Loucy (cell line): ENCODE measurements around the gene EPB42.

Experiments used
- H2AFZ ChIP-seq: fragments of 200-600 bp; sonication (generic); 2 replicates; pipeline ENCODE4 v1.6.0; 2016; ENCODE audit warnings: antibody characterized with exemption, mild to moderate bottlenecking, low read length, moderate library complexity
- H3F3A ChIP-seq: fragments of 200-600 bp; 2 replicates; pipeline ENCODE4 v1.6.0; 2016; ENCODE audit warnings: antibody characterized with exemption, low read depth, mild to moderate bottlenecking
- H3K27me3 ChIP-seq: fragments of 200-600 bp; sonication (generic); 2 replicates; pipeline ENCODE4 v1.6.1; 2014; ENCODE audit warnings: low read length, mild to moderate bottlenecking; ENCODE audit not compliant: insufficient read depth, poor library complexity, severe bottlenecking
- H3K36me3 ChIP-seq: fragments of 200-600 bp; sonication (generic); 2 replicates; pipeline ENCODE4 v1.6.1; 2016; ENCODE audit warnings: low read length; ENCODE audit not compliant: insufficient read depth
- H3K4me1 ChIP-seq: fragments of 200-600 bp; sonication (generic); 2 replicates; pipeline ENCODE4 v1.5.1; 2014; ENCODE audit warnings: low read length, mild to moderate bottlenecking; ENCODE audit not compliant: insufficient read depth, poor library complexity, severe bottlenecking
- H3K4me2 ChIP-seq: fragments of 200-600 bp; sonication (generic); 2 replicates; pipeline ENCODE4 v1.6.0; 2014; ENCODE audit warnings: antibody characterized with exemption, low read length, low read depth, mild to moderate bottlenecking; ENCODE audit not compliant: poor library complexity, severe bottlenecking
- H3K4me3 ChIP-seq: fragments of 200-600 bp; sonication (generic); 2 replicates; pipeline ENCODE4 v1.5.1; 2014; ENCODE audit warnings: low read length, mild to moderate bottlenecking, mixed read lengths; ENCODE audit not compliant: poor library complexity, severe bottlenecking
- H3K79me2 ChIP-seq: fragments of 200-600 bp; sonication (generic); 2 replicates; pipeline ENCODE4 v1.6.1; 2014; ENCODE audit warnings: low read length; ENCODE audit not compliant: insufficient read depth
- H3K9ac ChIP-seq: fragments of 200-600 bp; sonication (generic); 2 replicates; pipeline ENCODE4 v1.6.0; 2014; ENCODE audit warnings: mild to moderate bottlenecking, low read depth, low read length, moderate library complexity; ENCODE audit not compliant: poor library complexity, severe bottlenecking
- H3K9me2 ChIP-seq: fragments of 200-600 bp; sonication (generic); replicated peaks from 2 replicates; pipeline ENCODE4 v1.6.1; 2016; ENCODE audit warnings: low read depth, low read length, mixed read lengths
- H3K9me3 ChIP-seq: fragments of 200-600 bp; sonication (generic); 2 replicates; pipeline ENCODE4 v1.6.1; 2014; ENCODE audit warnings: mild to moderate bottlenecking, antibody characterized with exemption, low read length, low read depth; ENCODE audit not compliant: insufficient read depth
- H4K20me1 ChIP-seq: fragments of 200-600 bp; sonication (generic); 2 replicates; pipeline ENCODE4 v1.6.0; 2014; ENCODE audit warnings: antibody characterized with exemption, low read length, mild to moderate bottlenecking; ENCODE audit not compliant: insufficient read depth, poor library complexity, severe bottlenecking
- EZH2phosphoT487 ChIP-seq: fragments of 200-600 bp; IDR thresholded peaks from 2 replicates; pipeline ENCODE4 v1.6.1; 2018; ENCODE audit warnings: antibody characterized with exemption, mild to moderate bottlenecking, moderate library complexity, borderline replicate concordance
- TF ChIP-seq, protein P1 (sequence below): fragments of 200-600 bp; sonication (generic); conservative IDR thresholded peaks from 2 replicates; pipeline ENCODE4 v1.5.1; 2014; ENCODE audit warnings: mild to moderate bottlenecking, antibody characterized with exemption, low read length

Gene EPB42

GRCh38 chr15:43153269-43153668, 67.5 kb downstream of the EPB42 start:
- no peaks in the 10 kb centered on the region for H3K79me2 ChIP-seq
- H3K4me1 ChIP-seq = no peaks in the 10 kb centered on the region
- no peaks in the 10 kb centered on the region for H3K27me3 ChIP-seq
- H3K9me2 ChIP-seq = no peaks in the 10 kb centered on the region
- no peak for TF ChIP-seq EZH2phosphoT487
- TF ChIP-seq, protein P1, sequence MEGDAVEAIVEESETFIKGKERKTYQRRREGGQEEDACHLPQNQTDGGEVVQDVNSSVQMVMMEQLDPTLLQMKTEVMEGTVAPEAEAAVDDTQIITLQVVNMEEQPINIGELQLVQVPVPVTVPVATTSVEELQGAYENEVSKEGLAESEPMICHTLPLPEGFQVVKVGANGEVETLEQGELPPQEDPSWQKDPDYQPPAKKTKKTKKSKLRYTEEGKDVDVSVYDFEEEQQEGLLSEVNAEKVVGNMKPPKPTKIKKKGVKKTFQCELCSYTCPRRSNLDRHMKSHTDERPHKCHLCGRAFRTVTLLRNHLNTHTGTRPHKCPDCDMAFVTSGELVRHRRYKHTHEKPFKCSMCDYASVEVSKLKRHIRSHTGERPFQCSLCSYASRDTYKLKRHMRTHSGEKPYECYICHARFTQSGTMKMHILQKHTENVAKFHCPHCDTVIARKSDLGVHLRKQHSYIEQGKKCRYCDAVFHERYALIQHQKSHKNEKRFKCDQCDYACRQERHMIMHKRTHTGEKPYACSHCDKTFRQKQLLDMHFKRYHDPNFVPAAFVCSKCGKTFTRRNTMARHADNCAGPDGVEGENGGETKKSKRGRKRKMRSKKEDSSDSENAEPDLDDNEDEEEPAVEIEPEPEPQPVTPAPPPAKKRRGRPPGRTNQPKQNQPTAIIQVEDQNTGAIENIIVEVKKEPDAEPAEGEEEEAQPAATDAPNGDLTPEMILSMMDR = no peak
- H3F3A ChIP-seq = no peaks in the 10 kb centered on the region
- peaks cover 9% of the 10 kb centered on the region; the same call in 1 of the 2 replicates for H3K36me3 ChIP-seq
- H3K4me2 ChIP-seq = no peak overlapping the region
- H3K9ac ChIP-seq = no peak overlapping the region
- H3K9me3 ChIP-seq = no peaks in the 10 kb centered on the region
- no peak overlapping the region for H2AFZ ChIP-seq
- no peaks in the 10 kb centered on the region for H4K20me1 ChIP-seq
- no peak overlapping the region for H3K4me3 ChIP-seq

GRCh38 chr15:43151688-43152087, 69.1 kb downstream of the EPB42 start:
- H3K4me3 ChIP-seq = no peak overlapping the region
- no peak overlapping the region for H3K4me2 ChIP-seq
- no peak overlapping the region for H3K9ac ChIP-seq
- H3F3A ChIP-seq = no peaks in the 10 kb centered on the region
- H3K27me3 ChIP-seq = no peaks in the 10 kb centered on the region
- peaks cover 9% of the 10 kb centered on the region; the same call in 1 of the 2 replicates for H3K36me3 ChIP-seq
- H4K20me1 ChIP-seq = no peaks in the 10 kb centered on the region
- no peaks in the 10 kb centered on the region for H3K9me2 ChIP-seq
- H3K9me3 ChIP-seq = no peaks in the 10 kb centered on the region
- H2AFZ ChIP-seq = no peak overlapping the region
- no peak for TF ChIP-seq EZH2phosphoT487
- no peaks in the 10 kb centered on the region for H3K79me2 ChIP-seq
- H3K4me1 ChIP-seq = no peaks in the 10 kb centered on the region

DNA sequence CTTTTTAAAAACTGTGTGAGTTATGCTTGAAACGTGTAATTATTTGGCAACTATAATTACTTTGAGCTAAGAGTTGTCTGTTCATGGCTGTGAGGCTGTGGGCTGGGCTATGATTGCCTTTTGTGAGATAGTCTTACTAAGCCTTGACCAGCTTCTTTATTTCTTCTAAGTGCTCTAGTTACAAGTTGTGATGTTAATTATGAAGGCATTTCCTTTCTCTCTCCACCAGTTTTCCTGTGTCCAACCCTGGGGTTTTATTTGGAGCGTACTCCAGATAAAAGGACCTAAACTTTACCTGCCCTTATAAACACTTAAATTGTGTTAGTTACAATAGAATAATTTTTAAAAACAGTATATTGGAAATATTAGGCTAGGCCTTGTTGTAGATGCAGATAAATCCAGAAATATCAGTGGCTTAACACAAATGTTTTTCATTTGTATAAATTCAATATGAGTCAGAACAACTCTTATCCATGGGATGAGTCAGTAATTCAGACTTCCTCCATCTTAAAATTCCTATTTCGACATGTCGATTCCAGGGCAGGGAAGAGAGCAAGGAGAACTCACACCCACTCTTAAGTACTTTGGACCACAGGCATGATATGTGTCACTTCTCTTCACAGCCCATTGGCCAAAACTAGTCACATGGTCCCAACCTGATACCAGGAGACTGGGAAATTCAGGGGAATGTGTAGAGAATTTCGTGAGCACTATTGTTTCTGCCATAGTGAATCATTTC, 70.5 kb downstream of the EPB42 start:
- Histone ChIP-seq H3K4me2 (no peak overlapping the region), H3K9me2 (no peaks in the 10 kb centered on the region), H3K27me3 (no peaks in the 10 kb centered on the region), H3F3A (no peaks in the 10 kb centered on the region), H3K9me3 (no peaks in the 10 kb centered on the region), H3K4me1 (no peaks in the 10 kb centered on the region), H4K20me1 (no peaks in the 10 kb centered on the region), H3K9ac (no peak overlapping the region), H3K36me3 (peaks cover 6% of the 10 kb centered on the region; the same call in 1 of the 2 replicates), H2AFZ (no peak overlapping the region), H3K4me3 (no peak overlapping the region), H3K79me2 (no peaks in the 10 kb centered on the region)
- no peak for TF ChIP-seq EZH2phosphoT487
- TF ChIP-seq, protein P1 = no peak
